ENCODE measurements around the gene C19orf53.

- TF ChIP-seq POLR2AphosphoS5 (IDR thresholded peaks at IDR 0.05; ENCODE audit: borderline replicate concordance, low read depth, low read length) (no peak), FOXP2 (optimal IDR thresholded peaks at IDR 0.05; ENCODE audit: control extremely low read depth, extremely low read length, insufficient read depth) (no peak), EZH2 (IDR thresholded peaks at IDR 0.05) (no peak)
Observed at GRCh38 chr19:13817018-13817614, 42.9 kb downstream of the C19orf53 start.

All from SK-N-MC (cell line).